Measurements from ENCODE around the gene AKR7A2.
"Not testable (repeated sequence)": the region's sequence is repeated elsewhere in the genome, so short reads cannot be mapped to it uniquely, and the experiment has no call there.

DNA sequence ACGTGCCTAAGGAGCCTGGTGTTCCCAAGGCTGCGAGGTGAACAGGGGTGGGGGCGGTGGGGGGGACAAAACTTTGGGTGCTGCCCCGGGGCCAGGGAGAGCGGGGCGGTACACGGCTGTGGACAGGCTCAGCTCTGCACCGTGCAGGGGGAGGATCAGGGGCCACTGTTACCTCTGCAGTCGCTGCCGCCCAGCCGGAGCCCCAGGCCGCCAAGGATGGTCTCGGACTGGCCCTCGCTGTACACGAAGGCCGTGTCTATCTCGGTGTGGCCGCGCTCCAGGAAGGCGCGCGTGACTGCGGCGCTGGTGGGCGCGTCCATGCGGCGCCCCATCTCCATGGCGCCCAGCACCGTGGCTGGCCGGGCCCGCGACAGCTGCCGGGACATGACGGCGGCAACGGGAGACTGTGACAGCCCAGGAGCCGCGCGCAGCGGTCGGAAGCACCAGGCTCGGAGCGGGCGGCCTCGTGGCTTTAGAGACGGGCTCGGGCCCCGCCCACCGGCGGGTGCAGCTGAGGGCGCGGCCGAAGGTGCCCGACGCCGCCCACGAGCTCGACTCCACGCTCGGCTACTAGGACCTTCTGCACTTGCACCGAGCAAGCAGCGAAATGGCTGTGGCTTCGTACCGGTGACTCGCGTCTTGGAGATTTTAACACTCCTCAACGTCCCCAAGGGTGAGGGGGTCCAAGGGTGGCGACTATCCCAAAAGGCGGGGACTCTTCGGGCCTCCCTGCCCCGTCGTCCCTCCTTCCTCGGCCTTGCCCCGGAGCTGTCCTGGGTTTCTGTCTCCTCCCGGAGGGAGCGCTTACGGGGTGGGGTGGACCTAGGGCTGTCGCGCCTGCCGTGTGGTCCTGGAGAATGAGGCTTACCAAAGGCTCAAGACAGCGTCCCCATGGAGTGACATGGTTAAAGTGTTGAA lies 23.4 kb downstream of the AKR7A2 start, which contains the start of gene AKR7A3:
- TF ChIP-seq, protein P1, sequence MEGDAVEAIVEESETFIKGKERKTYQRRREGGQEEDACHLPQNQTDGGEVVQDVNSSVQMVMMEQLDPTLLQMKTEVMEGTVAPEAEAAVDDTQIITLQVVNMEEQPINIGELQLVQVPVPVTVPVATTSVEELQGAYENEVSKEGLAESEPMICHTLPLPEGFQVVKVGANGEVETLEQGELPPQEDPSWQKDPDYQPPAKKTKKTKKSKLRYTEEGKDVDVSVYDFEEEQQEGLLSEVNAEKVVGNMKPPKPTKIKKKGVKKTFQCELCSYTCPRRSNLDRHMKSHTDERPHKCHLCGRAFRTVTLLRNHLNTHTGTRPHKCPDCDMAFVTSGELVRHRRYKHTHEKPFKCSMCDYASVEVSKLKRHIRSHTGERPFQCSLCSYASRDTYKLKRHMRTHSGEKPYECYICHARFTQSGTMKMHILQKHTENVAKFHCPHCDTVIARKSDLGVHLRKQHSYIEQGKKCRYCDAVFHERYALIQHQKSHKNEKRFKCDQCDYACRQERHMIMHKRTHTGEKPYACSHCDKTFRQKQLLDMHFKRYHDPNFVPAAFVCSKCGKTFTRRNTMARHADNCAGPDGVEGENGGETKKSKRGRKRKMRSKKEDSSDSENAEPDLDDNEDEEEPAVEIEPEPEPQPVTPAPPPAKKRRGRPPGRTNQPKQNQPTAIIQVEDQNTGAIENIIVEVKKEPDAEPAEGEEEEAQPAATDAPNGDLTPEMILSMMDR (IDR thresholded peaks at IDR 0.05; ENCODE audit: insufficient read depth, low read length), result not testable (repeated sequence)
- not testable (repeated sequence) for TF ChIP-seq GABPA, POLR2AphosphoS5 (IDR thresholded peaks at IDR 0.05; ENCODE audit: low read depth)

Data from HL-60 (cell line).